Testis (tissue), 3 donors: ENCODE results near the gene KLHL40. TPM values are rescaled to one million over a fixed set of nuclear protein-coding genes. Genes with fewer than 3 reads are reported as not detected.

Experiments used
- DNase-seq: peaks from one replicate; pipeline ENCODE4 v3.0.0-alpha.2; 2019
- H3K27ac ChIP-seq, 2 donors: fragments of 200-600 bp; sonication (generic); one replicate each; pipeline ENCODE4 v1.5.1; 2019
- H3K27me3 ChIP-seq: fragments of 200-600 bp; sonication (generic); one replicate; pipeline ENCODE4 v1.5.1; 2019
- H3K36me3 ChIP-seq: fragments of 200-600 bp; sonication (generic); one replicate; pipeline ENCODE4 v1.5.1; 2017; ENCODE audit warnings: low read depth; ENCODE audit errors: missing control alignments
- H3K4me1 ChIP-seq: fragments of 200-600 bp; sonication (generic); one replicate; pipeline ENCODE4 v1.5.1; 2019
- H3K4me3 ChIP-seq, 2 donors: fragments of 200-600 bp; sonication (generic); one replicate each; pipeline ENCODE4 v1.5.1; 2017 to 2019
- H3K9me3 ChIP-seq: fragments of 200-600 bp; sonication (generic); one replicate; pipeline ENCODE4 v1.5.1; 2017
- POLR2A ChIP-seq: fragments of 450-650 bp; IDR thresholded peaks from one replicate; pipeline ENCODE4 v1.6.1; 2017; ENCODE audit warnings: antibody characterized with exemption, mild to moderate bottlenecking, moderate library complexity
- WGBS, 2 donors: methylation state at CpG; one replicate each; pipeline ENCODE4 v1.1.5; 2018; 5-methylcytosine and 5-hydroxymethylcytosine counted together
- intact Hi-C: fragments of 100-400 bp; cut with DNase I; formaldehyde crosslinking; loops from one replicate; pipeline ENCODE4 v1.15.1; 2023; ENCODE audit warnings: low total_unique reads
- polyA plus RNA-seq: library from polyadenylated mRNA; stranded (reverse); fragments of 350-450 nt; fragmentation: Illumina TruSeq; extraction: RNeasy Lipid Tissue Mini Kit (QIAGEN cat#74804); gene quantifications from one replicate; pipeline ENCODE4 v1.2.3, GENCODE V29; 2014; ENCODE audit warnings: low read depth, low replicate concordance; ENCODE audit not compliant: insufficient read depth
- total RNA-seq, 2 donors: library from RNA; depleted of rRNA; stranded (reverse); fragments of >200 nt; gene quantifications; one replicate each; pipeline ENCODE4 v1.2.3, GENCODE V29; 2016
- TF ChIP-seq, protein P1 (sequence below), 3 experiments: fragments of 450-650 bp in 2 of 3; fragments of 200-600 bp in 1 of 3; sonication (generic) in 1 of 3; IDR thresholded peaks; one replicate each; pipeline ENCODE4 v1.5.1; 2016 to 2019; ENCODE audit warnings: antibody characterized with exemption in 3 of 3, mild to moderate bottlenecking in 2 of 3, moderate library complexity in 1 of 3

The KLHL40 gene
- total and polyA plus RNA-seq, 3 donors from 2014 or later = 0.62 to 3.2 (median 3.1) TPM

DNA sequence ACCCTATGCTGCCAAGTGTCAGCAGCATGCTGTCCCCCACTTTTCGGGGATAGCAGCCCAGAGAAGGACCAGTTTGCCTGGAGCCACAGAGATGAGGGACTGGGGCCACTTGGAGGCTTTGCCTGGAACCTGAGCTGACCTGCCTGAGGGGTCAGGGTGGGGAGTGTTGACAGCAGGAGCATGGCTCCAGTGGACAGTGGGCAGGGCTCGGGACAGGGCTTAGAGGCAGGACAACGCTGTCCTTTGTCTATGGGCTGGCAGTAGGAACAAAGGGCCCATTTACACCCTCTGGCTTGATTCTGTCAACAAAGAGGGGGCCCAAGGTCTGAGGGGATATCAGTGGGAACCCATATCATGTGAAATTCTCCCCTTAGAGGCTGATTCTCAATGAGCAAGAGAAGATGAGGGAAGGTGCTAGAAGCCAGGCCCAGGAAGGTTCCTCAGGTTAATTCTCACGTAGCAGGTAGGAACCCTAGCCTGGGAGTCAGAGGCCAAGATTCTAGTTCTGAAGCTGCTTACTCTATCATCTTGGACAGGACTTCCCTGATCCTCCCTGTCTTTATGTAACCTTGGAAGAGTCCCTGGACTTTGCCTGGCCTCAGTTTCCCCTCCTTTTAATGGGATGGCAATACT lies 47.0 kb downstream of the KLHL40 start:
- H3K4me1 ChIP-seq = peaks cover 18% of the 10 kb centered on the region
- DNase-seq = peak; percentile 92
- H3K9me3 ChIP-seq = no peaks in the 10 kb centered on the region
- no peaks in the 10 kb centered on the region for H3K27me3 ChIP-seq
- no peak for TF ChIP-seq POLR2A
- TF ChIP-seq, protein P1, sequence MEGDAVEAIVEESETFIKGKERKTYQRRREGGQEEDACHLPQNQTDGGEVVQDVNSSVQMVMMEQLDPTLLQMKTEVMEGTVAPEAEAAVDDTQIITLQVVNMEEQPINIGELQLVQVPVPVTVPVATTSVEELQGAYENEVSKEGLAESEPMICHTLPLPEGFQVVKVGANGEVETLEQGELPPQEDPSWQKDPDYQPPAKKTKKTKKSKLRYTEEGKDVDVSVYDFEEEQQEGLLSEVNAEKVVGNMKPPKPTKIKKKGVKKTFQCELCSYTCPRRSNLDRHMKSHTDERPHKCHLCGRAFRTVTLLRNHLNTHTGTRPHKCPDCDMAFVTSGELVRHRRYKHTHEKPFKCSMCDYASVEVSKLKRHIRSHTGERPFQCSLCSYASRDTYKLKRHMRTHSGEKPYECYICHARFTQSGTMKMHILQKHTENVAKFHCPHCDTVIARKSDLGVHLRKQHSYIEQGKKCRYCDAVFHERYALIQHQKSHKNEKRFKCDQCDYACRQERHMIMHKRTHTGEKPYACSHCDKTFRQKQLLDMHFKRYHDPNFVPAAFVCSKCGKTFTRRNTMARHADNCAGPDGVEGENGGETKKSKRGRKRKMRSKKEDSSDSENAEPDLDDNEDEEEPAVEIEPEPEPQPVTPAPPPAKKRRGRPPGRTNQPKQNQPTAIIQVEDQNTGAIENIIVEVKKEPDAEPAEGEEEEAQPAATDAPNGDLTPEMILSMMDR (IDR thresholded peaks at IDR 0.05) = no peak
- H3K27ac ChIP-seq = peak overlapping the region; percentile 53 to 74
- 53 to 73% methylated on average over 4 of the region's 4 CpGs for WGBS, 2 donors
- no peak overlapping the region for H3K4me3 ChIP-seq
- intact Hi-C loops = no loop called here
- no peaks in the 10 kb centered on the region for H3K36me3 ChIP-seq

DNA sequence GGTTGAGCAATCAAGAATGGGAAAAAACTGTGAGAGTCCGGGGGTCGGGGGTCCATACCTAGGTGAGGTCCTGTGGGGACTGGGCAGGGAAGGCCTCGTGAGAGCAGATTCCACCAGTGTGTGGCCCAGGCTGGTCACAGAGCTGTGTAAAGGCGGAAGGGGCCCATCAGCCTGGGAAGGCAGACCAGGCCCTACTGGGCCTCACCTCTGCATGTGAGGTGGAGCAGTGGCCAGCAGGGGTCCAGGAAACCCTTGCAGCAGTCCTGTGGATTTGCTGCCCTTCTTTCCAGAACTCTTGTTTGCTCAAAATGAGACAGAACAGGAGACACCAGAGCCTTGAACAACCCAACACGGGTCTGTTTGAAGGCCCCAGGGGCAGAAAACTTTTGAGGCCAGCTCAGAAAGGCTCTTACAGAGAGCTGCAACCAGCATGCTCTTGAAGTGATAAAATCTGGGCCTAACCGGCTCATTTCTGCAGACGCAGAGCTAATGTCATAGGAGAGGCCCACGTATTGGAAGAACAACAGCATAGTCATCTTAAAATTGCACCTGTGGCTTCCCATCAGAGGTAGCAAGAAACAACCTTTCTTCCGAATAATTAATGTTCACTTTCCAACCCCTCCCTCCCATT lies 47.6 kb downstream of the KLHL40 start:
- peaks cover 15% of the 10 kb centered on the region for H3K4me1 ChIP-seq

DNA sequence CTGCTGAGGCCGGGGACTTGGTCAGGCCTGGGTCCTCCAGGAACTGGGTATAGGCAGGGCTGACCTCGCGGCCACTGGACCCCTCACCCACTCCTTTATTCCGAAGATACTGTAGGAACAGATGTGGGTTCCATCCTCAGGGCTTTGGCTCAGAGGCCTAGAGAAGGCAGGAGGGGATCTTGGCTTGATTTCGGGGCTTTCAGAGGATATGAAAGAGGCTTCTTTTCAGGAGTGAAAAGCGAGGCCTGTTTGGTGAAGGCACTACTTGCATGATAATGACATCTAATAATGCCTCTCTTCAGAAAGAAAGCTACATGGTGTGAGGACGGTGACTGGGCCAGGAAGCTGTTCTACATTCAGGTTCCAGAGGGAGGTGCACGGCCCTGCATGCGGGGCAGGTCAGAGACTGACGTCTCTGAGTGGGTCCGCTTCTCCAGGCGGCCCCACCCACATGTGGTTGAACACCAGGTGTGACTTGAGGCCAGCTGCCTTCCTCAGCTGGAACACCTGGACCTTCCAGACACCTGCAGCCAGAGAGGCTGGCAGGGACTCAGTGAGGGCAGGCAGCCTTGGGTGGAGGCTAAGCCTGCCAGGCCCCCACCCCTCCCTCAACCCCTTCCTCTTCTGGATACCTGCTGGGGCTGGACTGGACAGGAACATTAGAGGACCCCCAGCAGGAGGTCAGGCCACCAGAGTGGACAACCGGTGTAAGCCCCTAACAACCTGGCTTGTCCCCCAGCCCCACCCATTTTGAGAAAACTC lies 48.3 kb downstream of the KLHL40 start:
- WGBS, 2 donors = 87 to 89% methylated on average over 6 to 13 of the region's 13 CpGs
- Histone ChIP-seq H3K9me3 (no peaks in the 10 kb centered on the region), H3K4me3 (no peak overlapping the region), H3K27me3 (no peaks in the 10 kb centered on the region), H3K36me3 (no peaks in the 10 kb centered on the region), H3K4me1 (peaks cover 11% of the 10 kb centered on the region), H3K27ac (peak overlapping the region; percentile 53)
- no peak for TF ChIP-seq POLR2A
- TF ChIP-seq, protein P1 (IDR thresholded peaks at IDR 0.05) = no peak
- peak; percentile 12 for DNase-seq
- intact Hi-C loops = no loop called here

More for the DNA sequence above, 47.6 kb downstream of the KLHL40 start:
- WGBS, 2 donors = 75 to 79% methylated on average over 9 of the region's 9 CpGs
- Histone ChIP-seq H3K27ac (peak overlapping the region; percentile 53 to 74), H3K4me3 (no peak overlapping the region), H3K27me3 (no peaks in the 10 kb centered on the region), H3K9me3 (no peaks in the 10 kb centered on the region), H3K36me3 (no peaks in the 10 kb centered on the region)
- intact Hi-C loops = no loop called here
- TF ChIP-seq POLR2A = no peak
- TF ChIP-seq, protein P1 (IDR thresholded peaks at IDR 0.05) = peak in 1 of 3 experiments; percentile 18
- peak; percentile 13 for DNase-seq

DNA sequence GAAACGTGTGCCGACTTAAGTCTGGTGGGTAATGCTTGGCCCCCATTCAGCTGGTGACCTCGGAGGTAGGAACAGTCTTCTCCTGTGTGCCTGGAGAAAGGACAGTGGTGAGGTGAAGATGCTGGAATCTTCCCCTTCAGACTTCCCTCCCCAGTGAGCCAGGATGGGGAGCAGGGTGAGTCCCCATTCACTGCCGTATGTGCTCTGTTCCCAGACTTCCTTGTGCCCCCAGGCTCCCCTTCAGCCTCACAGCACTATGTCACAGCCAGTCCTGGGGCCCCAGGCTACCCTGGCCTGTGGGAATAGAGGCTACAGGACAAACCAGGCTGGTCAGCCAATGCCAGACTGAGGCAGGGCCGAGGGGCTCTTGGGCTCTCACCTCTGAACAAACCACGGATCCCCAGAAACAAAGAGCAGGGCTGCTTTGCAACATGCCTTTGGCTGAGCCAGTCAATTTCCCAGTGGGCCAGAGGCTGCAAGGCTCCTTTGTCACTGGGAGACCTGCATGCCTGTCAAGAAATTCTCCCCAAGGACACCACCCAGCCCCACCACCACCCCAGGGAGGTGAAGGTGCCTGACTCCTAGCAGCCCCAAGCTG lies 49.0 kb downstream of the KLHL40 start:
- peak overlapping the region; percentile 53 for H3K27ac ChIP-seq
- no peaks in the 10 kb centered on the region for H3K36me3 ChIP-seq
- intact Hi-C loops = no loop called here
- no peak overlapping the region for H3K4me3 ChIP-seq
- TF ChIP-seq, protein P1 (IDR thresholded peaks at IDR 0.05) = no peak
- TF ChIP-seq POLR2A = no peak
- no peak for DNase-seq
- no peaks in the 10 kb centered on the region for H3K9me3 ChIP-seq
- H3K4me1 ChIP-seq = peaks cover 11% of the 10 kb centered on the region
- 50 to 78% methylated on average over 1 to 6 of the region's 6 CpGs for WGBS, 2 donors
- no peaks in the 10 kb centered on the region for H3K27me3 ChIP-seq
